ENCODE data around the gene C19orf44.

- TF ChIP-seq CHD1 (IDR thresholded peaks at IDR 0.05; ENCODE audit: low read depth, low read length) (no peak), CTCF (conservative IDR thresholded peaks at IDR 0.05; ENCODE audit: low read depth, low read length) (no peak), MXI1 (IDR thresholded peaks at IDR 0.05; ENCODE audit: borderline replicate concordance, low read depth, low read length) (no peak), RFX5 (IDR thresholded peaks at IDR 0.05; ENCODE audit: low read depth, low read length) (no peak), USF2 (IDR thresholded peaks at IDR 0.05; ENCODE audit: low read depth, low read length) (no peak), POLR2A (IDR thresholded peaks at IDR 0.05; ENCODE audit: low read depth, low read length) (no peak), NFE2L2 (IDR thresholded peaks at IDR 0.05; ENCODE audit: low read depth, low read length) (no peak), CEBPB (IDR thresholded peaks at IDR 0.05; ENCODE audit: low read depth, low read length) (no peak), ELK1 (IDR thresholded peaks at IDR 0.05; ENCODE audit: borderline replicate concordance, low read depth, low read length) (no peak), RAD21 (IDR thresholded peaks at IDR 0.05; ENCODE audit: low read length) (no peak), SMC3 (IDR thresholded peaks at IDR 0.05; ENCODE audit: low read depth, low read length) (no peak), MAFK (IDR thresholded peaks at IDR 0.05; ENCODE audit: low read depth, low read length) (no peak)
Observed at GRCh38 chr19:16463991-16464575, 32.1 kb upstream of the C19orf44 start.

Data from IMR-90 (cell line).